WTC11 (cell line): ENCODE measurements around the gene TRAPPC3.

ENCODE experiments used
- CBFB ChIP-seq: sonication (generic); formaldehyde crosslinking; IDR thresholded peaks from 2 replicates; pipeline ENCODE4 v1.8.1; 2022; ENCODE audit warnings: mild to moderate bottlenecking, low read depth, missing genetic modification reagents
- FOXK1 ChIP-seq: sonication (generic); formaldehyde crosslinking; IDR thresholded peaks from 2 replicates; pipeline ENCODE4 v1.8.0; 2022; ENCODE audit warnings: mild to moderate bottlenecking, moderate library complexity, missing genetic modification reagents
- FOXP1 ChIP-seq: sonication (generic); formaldehyde crosslinking; IDR thresholded peaks from 2 replicates; pipeline ENCODE4 v1.8.0; 2022; ENCODE audit warnings: missing genetic modification reagents, mild to moderate bottlenecking, moderate library complexity, borderline replicate concordance
- KAT7 ChIP-seq: sonication (generic); formaldehyde crosslinking; IDR thresholded peaks from 2 replicates; pipeline ENCODE4 v1.8.1; 2023; ENCODE audit warnings: missing genetic modification reagents, mild to moderate bottlenecking, borderline replicate concordance
- NR2C2 ChIP-seq: sonication (generic); formaldehyde crosslinking; IDR thresholded peaks from 2 replicates; pipeline ENCODE4 v1.8.0; 2022; ENCODE audit warnings: mild to moderate bottlenecking, missing genetic modification reagents
- SP1 ChIP-seq: sonication (generic); formaldehyde crosslinking; conservative IDR thresholded peaks from 2 replicates; pipeline ENCODE4 v1.8.1; 2022; ENCODE audit warnings: missing genetic modification reagents
- TEAD4 ChIP-seq: sonication (generic); formaldehyde crosslinking; IDR thresholded peaks from 2 replicates; pipeline ENCODE4 v1.8.0; 2022; ENCODE audit warnings: mild to moderate bottlenecking, missing genetic modification reagents
- TF ChIP-seq, protein P1 (sequence below): fragments of 200-600 bp; IDR thresholded peaks from 2 replicates; pipeline ENCODE4 v1.8.0; 2022; ENCODE audit warnings: antibody characterized with exemption
- TF ChIP-seq, protein P2 (sequence below): sonication (generic); formaldehyde crosslinking; conservative IDR thresholded peaks from 2 replicates; pipeline ENCODE4 v1.8.1; 2022; ENCODE audit warnings: mild to moderate bottlenecking, missing genetic modification reagents

DNA sequence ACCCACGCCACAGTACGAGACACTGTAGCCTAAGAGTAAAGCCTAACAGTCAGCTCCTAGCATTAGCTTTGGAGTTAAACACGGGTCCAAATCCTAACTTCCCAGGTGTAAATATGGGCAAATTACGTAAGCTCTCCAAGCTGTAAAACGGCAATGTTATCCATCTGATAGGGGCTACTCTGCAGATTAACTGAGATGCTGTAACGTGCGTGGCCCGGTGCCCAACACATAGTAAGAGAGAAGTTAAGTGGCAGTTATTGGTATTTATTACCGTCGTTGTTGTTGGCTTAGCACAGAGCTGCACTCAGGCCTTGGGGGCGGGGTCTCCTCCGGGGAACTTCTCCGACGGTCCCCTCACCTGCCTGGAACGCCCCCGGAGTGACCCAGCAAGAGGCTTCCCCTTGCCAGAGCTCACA is 457 bp downstream of the TRAPPC3 start:
- TF ChIP-seq, protein P1, sequence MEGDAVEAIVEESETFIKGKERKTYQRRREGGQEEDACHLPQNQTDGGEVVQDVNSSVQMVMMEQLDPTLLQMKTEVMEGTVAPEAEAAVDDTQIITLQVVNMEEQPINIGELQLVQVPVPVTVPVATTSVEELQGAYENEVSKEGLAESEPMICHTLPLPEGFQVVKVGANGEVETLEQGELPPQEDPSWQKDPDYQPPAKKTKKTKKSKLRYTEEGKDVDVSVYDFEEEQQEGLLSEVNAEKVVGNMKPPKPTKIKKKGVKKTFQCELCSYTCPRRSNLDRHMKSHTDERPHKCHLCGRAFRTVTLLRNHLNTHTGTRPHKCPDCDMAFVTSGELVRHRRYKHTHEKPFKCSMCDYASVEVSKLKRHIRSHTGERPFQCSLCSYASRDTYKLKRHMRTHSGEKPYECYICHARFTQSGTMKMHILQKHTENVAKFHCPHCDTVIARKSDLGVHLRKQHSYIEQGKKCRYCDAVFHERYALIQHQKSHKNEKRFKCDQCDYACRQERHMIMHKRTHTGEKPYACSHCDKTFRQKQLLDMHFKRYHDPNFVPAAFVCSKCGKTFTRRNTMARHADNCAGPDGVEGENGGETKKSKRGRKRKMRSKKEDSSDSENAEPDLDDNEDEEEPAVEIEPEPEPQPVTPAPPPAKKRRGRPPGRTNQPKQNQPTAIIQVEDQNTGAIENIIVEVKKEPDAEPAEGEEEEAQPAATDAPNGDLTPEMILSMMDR: no peak
- TF ChIP-seq CBFB (CRISPR knock-in tag) (no peak), FOXK1 (CRISPR knock-in tag) (no peak), TEAD4 (no peak), FOXP1 (CRISPR knock-in tag) (no peak), SP1 (no peak), KAT7 (CRISPR knock-in tag) (no peak), NR2C2 (CRISPR knock-in tag) (no peak)
- TF ChIP-seq, protein P2, sequence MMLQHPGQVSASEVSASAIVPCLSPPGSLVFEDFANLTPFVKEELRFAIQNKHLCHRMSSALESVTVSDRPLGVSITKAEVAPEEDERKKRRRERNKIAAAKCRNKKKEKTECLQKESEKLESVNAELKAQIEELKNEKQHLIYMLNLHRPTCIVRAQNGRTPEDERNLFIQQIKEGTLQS (CRISPR knock-in tag): no peak
